GM13976 (cell line): ENCODE data around the gene SH3BP5L.
"Not testable (repeated sequence)": the region's sequence is repeated elsewhere in the genome, so short reads cannot be mapped to it uniquely, and the experiment has no call there.

Experiments used
- DNase-seq: peaks from one replicate; pipeline ENCODE4 v3.0.0; 2012; ENCODE audit warnings: low spot score
- CTCF ChIP-seq: IDR thresholded peaks from 2 replicates; pipeline ENCODE4 v1.5.1; 2012; ENCODE audit warnings: borderline replicate concordance, mild to moderate bottlenecking; ENCODE audit not compliant: insufficient read depth; ENCODE audit errors: extremely low read depth, missing control alignments, control extremely low read depth
- in situ Hi-C: fragments of 300-500 bp; cut with MboI; formaldehyde crosslinking; loops from one replicate; pipeline ENCODE4 v1.12.0; 2022; ENCODE audit warnings: low sequenced_read_pairs, mixed read lengths, inconsistent platforms; ENCODE audit not compliant: unreplicated experiment

SH3BP5L gene

GRCh38 chr1:248839168-248839555, 13.4 kb upstream of the SH3BP5L start:
- in situ Hi-C loops = no loop called here
- TF ChIP-seq CTCF = no peak

GRCh38 chr1:248838357-248839167, 12.8 kb upstream of the SH3BP5L start:
- DNase-seq = peak; percentile 87
- TF ChIP-seq CTCF = no peak
- in situ Hi-C loops = no loop called here

More at GRCh38 chr1:248839168-248839555, 13.4 kb upstream of the SH3BP5L start:
- DNase-seq = no peak

GRCh38 chr1:248837781-248838356, 12.2 kb upstream of the SH3BP5L start, which contains the start of gene ZNF672:
TSS of gene ZNF672 (plus strand) at chr1:248838224. CDS start at chr1:248847275, 9,051 bp downstream.
- in situ Hi-C loops = no loop called here
- peak; percentile 97 for DNase-seq
- TF ChIP-seq CTCF = no peak

GRCh38 chr1:248837045-248837780, 11.5 kb upstream of the SH3BP5L start:
- no peak for DNase-seq
- in situ Hi-C loops = no loop called here
- no peak for TF ChIP-seq CTCF

GRCh38 chr1:248834343-248834940, 8.7 kb upstream of the SH3BP5L start:
- in situ Hi-C loops = no loop called here
- DNase-seq = no peak
- TF ChIP-seq CTCF = no peak

- TF ChIP-seq CTCF = no peak
- in situ Hi-C loops = no loop called here
- no peak for DNase-seq
Observed at GRCh38 chr1:248831842-248832241, 6.1 kb upstream of the SH3BP5L start.

GRCh38 chr1:248830718-248831017, 5.0 kb upstream of the SH3BP5L start:
- DNase-seq, in situ Hi-C loops: not testable (repeated sequence)
